ENCODE results near the gene CHIA. TPM values are rescaled to one million over a fixed set of nuclear protein-coding genes. Genes with fewer than 3 reads are reported as not detected.

CHIA gene
- not detected in 2 replicates for polyA plus RNA-seq (2011; rRNA removed)
- not detected in 2 replicates for polyA minus RNA-seq (2011; rRNA and poly(A)+ RNA removed)

DNA sequence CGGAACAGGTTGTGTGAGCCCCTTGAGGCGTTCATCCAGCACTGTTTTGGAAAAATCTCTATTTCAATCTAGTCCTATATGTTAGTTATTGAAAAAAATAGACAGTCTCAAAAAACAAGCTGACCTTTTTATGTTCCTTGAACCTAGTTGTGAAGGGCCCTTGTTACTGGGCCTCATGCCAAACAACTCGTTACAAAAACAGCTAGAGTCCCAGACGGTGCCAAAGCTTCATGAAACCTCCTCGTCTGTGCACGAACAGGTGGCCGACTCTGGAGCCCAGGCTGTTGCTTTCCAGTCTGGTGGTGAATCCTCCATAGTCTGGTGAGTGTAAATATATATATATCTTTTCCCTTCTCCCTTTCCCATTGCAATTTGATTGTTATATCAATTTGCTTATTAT is at the start of gene CHIA:
TSS of gene CHIA (plus strand) at position 222 of the 400 bp plus-strand sequence. CDS start 19,617 bp downstream, outside the sequence.
- CTCF ChIA-PET: no interaction called here
- Histone ChIP-seq H3K4me3 (ENCODE audit: low read depth, low read length) (no peak within 1 kb of the TSS), H3K27me3 (ENCODE audit: control insufficient read depth, insufficient read depth, low read length) (no peaks in the 10 kb centered on the region), H3K9me3 (ENCODE audit: control insufficient read depth, insufficient read depth, low read length) (no peaks in the 10 kb centered on the region), H3K27ac (ENCODE audit: low read depth, low read length) (no peak within 1 kb of the TSS)
- TF ChIP-seq, protein P1, sequence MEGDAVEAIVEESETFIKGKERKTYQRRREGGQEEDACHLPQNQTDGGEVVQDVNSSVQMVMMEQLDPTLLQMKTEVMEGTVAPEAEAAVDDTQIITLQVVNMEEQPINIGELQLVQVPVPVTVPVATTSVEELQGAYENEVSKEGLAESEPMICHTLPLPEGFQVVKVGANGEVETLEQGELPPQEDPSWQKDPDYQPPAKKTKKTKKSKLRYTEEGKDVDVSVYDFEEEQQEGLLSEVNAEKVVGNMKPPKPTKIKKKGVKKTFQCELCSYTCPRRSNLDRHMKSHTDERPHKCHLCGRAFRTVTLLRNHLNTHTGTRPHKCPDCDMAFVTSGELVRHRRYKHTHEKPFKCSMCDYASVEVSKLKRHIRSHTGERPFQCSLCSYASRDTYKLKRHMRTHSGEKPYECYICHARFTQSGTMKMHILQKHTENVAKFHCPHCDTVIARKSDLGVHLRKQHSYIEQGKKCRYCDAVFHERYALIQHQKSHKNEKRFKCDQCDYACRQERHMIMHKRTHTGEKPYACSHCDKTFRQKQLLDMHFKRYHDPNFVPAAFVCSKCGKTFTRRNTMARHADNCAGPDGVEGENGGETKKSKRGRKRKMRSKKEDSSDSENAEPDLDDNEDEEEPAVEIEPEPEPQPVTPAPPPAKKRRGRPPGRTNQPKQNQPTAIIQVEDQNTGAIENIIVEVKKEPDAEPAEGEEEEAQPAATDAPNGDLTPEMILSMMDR (IDR thresholded peaks at IDR 0.05; ENCODE audit: low read depth, low read length): no peak
- no peak for DNase-seq (ENCODE audit: low read depth, low spot score)
- POLR2A ChIA-PET: no interaction called here

DNA sequence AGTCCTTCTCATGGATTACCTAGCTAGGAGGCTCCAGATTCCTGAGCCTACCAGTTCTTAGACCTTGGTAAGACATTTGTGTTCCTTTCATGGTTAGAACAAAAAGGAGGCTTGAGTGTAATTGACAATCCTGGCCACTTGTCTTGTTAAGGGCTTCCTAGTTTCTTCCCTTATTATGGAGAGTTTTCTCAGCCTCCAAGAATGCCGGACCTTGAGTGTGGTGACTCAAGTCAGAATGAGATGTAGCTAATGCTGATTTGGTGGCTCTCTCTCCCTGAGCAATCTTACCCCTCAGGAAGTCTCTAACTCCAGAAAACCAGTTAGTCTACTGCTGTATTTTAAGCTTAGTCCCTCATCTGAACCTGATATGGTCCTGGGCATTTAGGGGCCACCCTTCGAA is 48.9 kb upstream of the CHIA start:
- no peak overlapping the region for H3K27ac ChIP-seq (ENCODE audit: low read depth, low read length)
- TF ChIP-seq, protein P1 (IDR thresholded peaks at IDR 0.05; ENCODE audit: low read depth, low read length): no peak
- no peak overlapping the region for H3K4me3 ChIP-seq (ENCODE audit: low read depth, low read length)
- H3K9me3 ChIP-seq (ENCODE audit: control insufficient read depth, insufficient read depth, low read length): no peaks in the 10 kb centered on the region
- peaks cover 4% of the 10 kb centered on the region for H3K27me3 ChIP-seq (ENCODE audit: control insufficient read depth, insufficient read depth, low read length)
- POLR2A ChIA-PET: no interaction called here
- CTCF ChIA-PET: no interaction called here
- DNase-seq (ENCODE audit: low read depth, low spot score): no peak

DNA sequence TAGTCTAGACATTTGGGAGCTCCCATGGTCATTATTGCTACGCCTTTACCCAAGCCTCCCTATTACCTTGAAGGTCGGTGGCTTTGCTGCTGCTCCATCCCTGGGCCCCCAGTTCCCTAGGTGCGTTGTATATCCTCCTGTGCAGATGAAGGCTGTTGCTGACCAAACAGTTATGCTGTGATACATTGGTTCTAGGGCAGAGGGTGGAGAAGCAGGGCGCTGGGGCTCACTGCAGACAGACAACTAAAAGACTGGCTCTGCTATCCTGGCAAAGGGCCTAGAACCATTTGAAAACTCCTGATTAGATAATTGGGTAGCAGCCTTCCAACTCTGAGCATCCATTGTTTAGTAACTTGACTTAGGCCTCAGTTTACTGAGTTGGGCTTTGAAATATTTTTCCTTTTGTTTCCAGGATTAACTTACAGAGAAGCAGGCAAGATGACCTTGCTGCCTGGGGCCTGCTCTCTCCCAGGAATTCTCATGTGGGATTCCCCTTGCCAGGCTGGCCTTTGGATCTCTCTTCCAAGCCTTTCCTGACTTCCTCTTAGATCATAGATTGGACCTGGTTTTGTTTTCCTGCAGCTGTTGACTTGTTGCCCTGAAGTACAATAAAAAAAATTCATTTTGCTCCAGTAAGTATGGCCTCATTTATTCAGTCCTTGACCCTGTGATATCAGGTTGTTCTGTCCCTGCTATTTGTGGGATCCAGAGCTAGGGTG is 47.7 kb upstream of the CHIA start:
- TF ChIP-seq, protein P1 (IDR thresholded peaks at IDR 0.05; ENCODE audit: low read depth, low read length): no peak
- DNase-seq (ENCODE audit: low read depth, low spot score): no peak
- Histone ChIP-seq H3K9me3 (ENCODE audit: control insufficient read depth, insufficient read depth, low read length) (no peaks in the 10 kb centered on the region), H3K27me3 (ENCODE audit: control insufficient read depth, insufficient read depth, low read length) (peaks cover 9% of the 10 kb centered on the region), H3K4me3 (ENCODE audit: low read depth, low read length) (no peak overlapping the region), H3K27ac (ENCODE audit: low read depth, low read length) (no peak overlapping the region)
- ChIA-PET POLR2A (no interaction called here), CTCF (no interaction called here)

DNA sequence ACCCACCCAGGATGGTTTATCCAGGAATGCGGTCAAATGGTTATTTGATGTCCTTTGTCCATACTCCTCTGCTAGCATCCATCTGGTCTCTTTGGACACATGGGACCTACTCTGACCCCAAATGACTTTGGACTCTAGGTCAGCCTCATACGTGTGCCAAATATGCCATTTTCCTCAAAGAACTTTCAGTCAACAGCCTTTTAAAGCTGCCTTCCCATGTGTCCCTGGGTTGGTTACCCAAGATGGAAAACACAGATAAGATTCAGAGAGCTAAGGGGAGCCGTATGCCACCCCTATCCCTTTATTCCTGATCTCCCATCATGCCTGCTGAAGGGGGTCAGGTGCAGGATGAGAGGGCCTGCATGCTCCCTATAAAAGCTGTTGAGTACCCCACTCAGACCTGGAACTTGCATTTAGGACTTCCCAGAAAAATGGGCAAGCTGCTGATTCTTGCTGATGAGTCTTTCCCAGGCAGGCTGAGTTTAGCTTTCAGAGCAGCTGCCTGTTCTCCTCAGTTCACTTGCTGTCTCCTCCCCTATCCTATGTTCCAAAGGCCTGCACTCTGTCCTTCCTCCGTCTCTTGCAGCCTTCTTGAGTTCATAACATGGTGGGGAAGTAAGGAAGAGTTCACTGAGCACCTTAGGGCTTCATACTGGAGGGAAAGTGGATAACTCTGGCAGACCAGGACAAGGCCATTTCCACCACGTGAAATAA is 43.4 kb upstream of the CHIA start:
- TF ChIP-seq, protein P1 (IDR thresholded peaks at IDR 0.05; ENCODE audit: low read depth, low read length): no peak
- Histone ChIP-seq H3K27ac (ENCODE audit: low read depth, low read length) (no peak overlapping the region), H3K27me3 (ENCODE audit: control insufficient read depth, insufficient read depth, low read length) (peaks cover 12% of the 10 kb centered on the region), H3K9me3 (ENCODE audit: control insufficient read depth, insufficient read depth, low read length) (no peaks in the 10 kb centered on the region), H3K4me3 (ENCODE audit: low read depth, low read length) (no peak overlapping the region)
- DNase-seq (ENCODE audit: low read depth, low spot score): no peak
- ChIA-PET CTCF (no interaction called here), POLR2A (no interaction called here)

DNA sequence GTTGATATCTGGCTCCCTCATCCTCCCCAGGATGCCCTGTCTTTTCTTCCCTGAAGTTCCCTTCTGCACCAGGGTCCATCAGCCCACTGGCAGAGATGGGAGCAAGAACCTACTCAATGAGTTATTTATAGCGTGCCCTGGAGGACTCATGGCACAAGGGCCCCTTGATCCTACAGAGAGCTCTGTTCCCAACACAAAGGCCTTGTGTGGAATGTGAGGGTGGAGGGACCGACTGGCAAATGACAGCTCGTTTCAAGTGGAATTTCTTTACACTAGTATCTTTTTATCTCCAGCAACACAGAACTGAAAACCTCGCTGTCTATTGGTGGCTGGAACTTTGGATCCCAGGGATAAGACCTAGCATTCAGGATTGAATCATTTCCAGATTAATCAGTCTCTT is 40.7 kb upstream of the CHIA start:
- Histone ChIP-seq H3K27ac (ENCODE audit: low read depth, low read length) (no peak overlapping the region), H3K27me3 (ENCODE audit: control insufficient read depth, insufficient read depth, low read length) (peaks cover 17% of the 10 kb centered on the region), H3K9me3 (ENCODE audit: control insufficient read depth, insufficient read depth, low read length) (no peaks in the 10 kb centered on the region), H3K4me3 (ENCODE audit: low read depth, low read length) (no peak overlapping the region)
- TF ChIP-seq, protein P1 (IDR thresholded peaks at IDR 0.05; ENCODE audit: low read depth, low read length): no peak
- ChIA-PET POLR2A (no interaction called here), CTCF (interaction anchor here (2.1 kb wide), 1 partner anchor 27 kb away, joined by 6 read pairs; no protein-coding TSS in a partner anchor)
- DNase-seq (ENCODE audit: low read depth, low spot score): no peak
